ENCODE data around the gene KIF26B.

Gene KIF26B

GRCh38 chr1:245577191-245578157 lies 422.7 kb downstream of the KIF26B start:
- TF ChIP-seq SPI1 (IDR thresholded peaks at IDR 0.05; ENCODE audit: low read depth, low read length) (no peak), PAX5 (IDR thresholded peaks at IDR 0.05; ENCODE audit: insufficient read depth, low read length, severe bottlenecking) (no peak)
- no peak for FAIRE-seq
- no peak for DNase-seq (ENCODE audit: insufficient read length, low spot score)

DNA sequence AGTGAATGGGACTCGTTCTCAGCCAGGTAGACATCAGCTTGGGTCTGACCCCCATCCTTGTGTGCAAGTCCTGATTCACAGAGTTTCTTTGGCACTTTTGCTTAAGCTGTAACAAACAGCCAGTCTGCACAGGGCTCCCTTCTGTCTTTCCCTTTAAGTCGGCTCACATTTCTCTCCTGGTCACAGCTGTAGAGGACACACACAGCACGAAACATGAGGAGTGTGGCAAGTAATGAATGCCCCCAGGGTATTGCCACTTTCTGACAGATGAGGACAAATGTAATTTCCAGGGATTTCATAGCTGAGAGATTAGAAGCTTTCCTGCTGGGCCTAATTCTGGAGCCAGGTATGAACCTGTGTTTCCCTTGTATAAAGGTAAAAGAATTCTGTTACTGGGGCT lies 423.5 kb downstream of the KIF26B start:
- FAIRE-seq = no peak
- no peak for DNase-seq (ENCODE audit: insufficient read length, low spot score)
- TF ChIP-seq POLR2A (IDR thresholded peaks at IDR 0.05; ENCODE audit: low read depth, low read length) = no peak
- no peak for TF ChIP-seq PAX5 (IDR thresholded peaks at IDR 0.05; ENCODE audit: insufficient read depth, low read length, severe bottlenecking)
- TF ChIP-seq POU2F2 (IDR thresholded peaks at IDR 0.05; ENCODE audit: low read depth, low read length) = no peak
- TF ChIP-seq TAF1 (IDR thresholded peaks at IDR 0.05; ENCODE audit: low read depth, low read length) = no peak
- no peak for TF ChIP-seq SPI1 (IDR thresholded peaks at IDR 0.05; ENCODE audit: low read depth, low read length)
- no peak for TF ChIP-seq POLR2AphosphoS5 (IDR thresholded peaks at IDR 0.05; ENCODE audit: low read depth, low read length)

- no peak for TF ChIP-seq POU2F2 (IDR thresholded peaks at IDR 0.05; ENCODE audit: low read depth, low read length)
- TF ChIP-seq TAF1 (IDR thresholded peaks at IDR 0.05; ENCODE audit: low read depth, low read length) = no peak
- TF ChIP-seq POLR2A (IDR thresholded peaks at IDR 0.05; ENCODE audit: low read depth, low read length) = no peak
- TF ChIP-seq SPI1 (IDR thresholded peaks at IDR 0.05; ENCODE audit: low read depth, low read length) = no peak
- TF ChIP-seq POLR2AphosphoS5 (IDR thresholded peaks at IDR 0.05; ENCODE audit: low read depth, low read length) = no peak
- no peak for TF ChIP-seq PAX5 (IDR thresholded peaks at IDR 0.05; ENCODE audit: insufficient read depth, low read length, severe bottlenecking)
Observed at GRCh38 chr1:245578771-245579170, 424.0 kb downstream of the KIF26B start.

DNA sequence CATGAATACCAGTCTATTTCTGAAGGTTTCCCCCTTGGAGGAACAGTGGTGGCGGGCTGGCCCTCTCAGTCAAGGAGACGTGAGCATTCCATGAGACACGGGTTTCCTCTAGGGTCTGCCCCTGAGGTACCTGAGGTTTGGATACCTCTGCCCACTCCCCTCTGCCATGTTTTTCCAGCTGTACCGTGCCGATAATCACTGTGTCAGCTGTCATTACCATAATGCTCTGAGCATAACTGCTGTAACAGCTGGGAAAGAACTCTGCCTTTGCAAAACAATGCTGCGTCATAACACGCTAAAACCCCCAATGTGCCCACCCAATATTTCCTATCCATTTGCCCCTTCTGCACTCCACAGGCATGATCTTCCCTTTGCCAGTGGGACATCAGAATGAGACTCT lies 425.1 kb downstream of the KIF26B start:
- TF ChIP-seq PAX5 (IDR thresholded peaks at IDR 0.05; ENCODE audit: insufficient read depth, low read length, severe bottlenecking) (no peak), POU2F2 (IDR thresholded peaks at IDR 0.05; ENCODE audit: low read depth, low read length) (no peak), POLR2AphosphoS5 (IDR thresholded peaks at IDR 0.05; ENCODE audit: low read depth, low read length) (no peak), SPI1 (IDR thresholded peaks at IDR 0.05; ENCODE audit: low read depth, low read length) (no peak), POLR2A (IDR thresholded peaks at IDR 0.05; ENCODE audit: low read depth, low read length) (no peak), TAF1 (IDR thresholded peaks at IDR 0.05; ENCODE audit: low read depth, low read length) (no peak)
- no peak for DNase-seq (ENCODE audit: insufficient read length, low spot score)
- no peak for FAIRE-seq

More at GRCh38 chr1:245578771-245579170, 424.0 kb downstream of the KIF26B start:
- FAIRE-seq = no peak
- DNase-seq (ENCODE audit: insufficient read length, low spot score) = no peak

DNA sequence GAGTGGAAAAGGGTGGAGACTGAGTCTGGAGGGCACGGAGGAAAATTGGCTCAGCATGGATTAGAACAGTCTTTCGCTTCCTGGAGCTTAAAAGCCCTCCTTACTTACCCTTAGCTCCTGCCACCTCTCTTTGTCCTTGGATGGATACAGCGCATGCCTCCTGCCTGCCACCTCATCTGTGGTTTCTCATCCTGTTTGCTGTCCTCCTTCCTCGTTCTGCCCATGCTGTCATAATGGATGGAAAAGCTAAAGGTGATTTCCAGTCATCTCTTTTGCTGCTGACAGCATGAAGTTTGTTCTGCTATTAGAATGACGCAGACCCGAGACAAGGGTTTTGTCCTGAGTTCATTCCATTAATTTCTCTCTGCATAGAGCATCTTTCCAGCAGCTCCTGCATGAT lies 425.9 kb downstream of the KIF26B start:
- no peak for FAIRE-seq
- no peak for DNase-seq (ENCODE audit: insufficient read length, low spot score)
- no peak for TF ChIP-seq SPI1 (IDR thresholded peaks at IDR 0.05; ENCODE audit: low read depth, low read length)
- no peak for TF ChIP-seq POU2F2 (IDR thresholded peaks at IDR 0.05; ENCODE audit: low read depth, low read length)
- TF ChIP-seq TAF1 (IDR thresholded peaks at IDR 0.05; ENCODE audit: low read depth, low read length) = no peak
- no peak for TF ChIP-seq POLR2AphosphoS5 (IDR thresholded peaks at IDR 0.05; ENCODE audit: low read depth, low read length)
- no peak for TF ChIP-seq PAX5 (IDR thresholded peaks at IDR 0.05; ENCODE audit: insufficient read depth, low read length, severe bottlenecking)
- TF ChIP-seq POLR2A (IDR thresholded peaks at IDR 0.05; ENCODE audit: low read depth, low read length) = no peak

DNA sequence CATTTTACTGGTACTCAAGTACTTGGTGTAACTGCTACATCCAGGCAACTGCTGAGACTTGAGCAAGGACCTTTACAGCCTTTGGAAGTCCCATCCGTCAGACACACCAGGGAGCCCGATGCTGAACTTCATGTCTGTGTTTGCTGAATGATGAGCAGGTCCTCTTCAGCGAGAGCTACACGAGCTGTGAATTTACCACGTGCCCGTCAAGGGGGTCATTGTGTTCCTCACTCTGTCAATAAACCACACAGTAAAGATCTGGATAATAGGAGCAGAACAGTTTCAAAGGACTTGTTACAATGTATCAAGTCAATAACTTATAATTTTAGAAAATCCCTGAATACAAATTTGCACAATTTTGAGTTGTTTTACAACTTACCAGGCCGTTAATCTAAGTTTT lies 427.2 kb downstream of the KIF26B start:
- DNase-seq (ENCODE audit: insufficient read length, low spot score) = no peak
- no peak for FAIRE-seq
- TF ChIP-seq TAF1 (IDR thresholded peaks at IDR 0.05; ENCODE audit: low read depth, low read length) (no peak), POLR2AphosphoS5 (IDR thresholded peaks at IDR 0.05; ENCODE audit: low read depth, low read length) (no peak), PAX5 (IDR thresholded peaks at IDR 0.05; ENCODE audit: insufficient read depth, low read length, severe bottlenecking) (no peak), POU2F2 (IDR thresholded peaks at IDR 0.05; ENCODE audit: low read depth, low read length) (no peak), POLR2A (IDR thresholded peaks at IDR 0.05; ENCODE audit: low read depth, low read length) (no peak), SPI1 (IDR thresholded peaks at IDR 0.05; ENCODE audit: low read depth, low read length) (no peak)

DNA sequence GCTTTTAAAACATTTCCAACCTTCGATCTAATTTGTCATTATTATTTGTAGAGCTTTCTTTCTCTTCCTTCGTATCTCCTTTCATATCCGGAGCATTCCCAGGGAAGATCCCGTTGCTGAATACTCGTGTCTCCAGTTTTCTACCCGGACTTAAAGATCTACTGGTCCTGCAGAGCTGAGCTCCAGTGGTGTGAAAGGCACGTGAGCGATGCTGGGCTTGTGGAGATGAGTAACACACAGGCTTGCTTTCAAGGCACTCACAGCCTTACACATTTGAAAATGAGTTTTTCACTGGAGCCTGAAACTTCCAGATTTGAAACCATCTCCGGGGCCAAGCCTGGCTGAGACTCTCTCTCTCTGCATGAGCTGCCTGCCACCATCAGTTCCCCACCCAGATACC lies 428.3 kb downstream of the KIF26B start:
- no peak for FAIRE-seq
- no peak for TF ChIP-seq SPI1 (IDR thresholded peaks at IDR 0.05; ENCODE audit: low read depth, low read length)
- TF ChIP-seq POLR2AphosphoS5 (IDR thresholded peaks at IDR 0.05; ENCODE audit: low read depth, low read length) = no peak
- no peak for TF ChIP-seq POU2F2 (IDR thresholded peaks at IDR 0.05; ENCODE audit: low read depth, low read length)
- no peak for TF ChIP-seq POLR2A (IDR thresholded peaks at IDR 0.05; ENCODE audit: low read depth, low read length)
- no peak for TF ChIP-seq TAF1 (IDR thresholded peaks at IDR 0.05; ENCODE audit: low read depth, low read length)
- TF ChIP-seq PAX5 (IDR thresholded peaks at IDR 0.05; ENCODE audit: insufficient read depth, low read length, severe bottlenecking) = no peak

DNA sequence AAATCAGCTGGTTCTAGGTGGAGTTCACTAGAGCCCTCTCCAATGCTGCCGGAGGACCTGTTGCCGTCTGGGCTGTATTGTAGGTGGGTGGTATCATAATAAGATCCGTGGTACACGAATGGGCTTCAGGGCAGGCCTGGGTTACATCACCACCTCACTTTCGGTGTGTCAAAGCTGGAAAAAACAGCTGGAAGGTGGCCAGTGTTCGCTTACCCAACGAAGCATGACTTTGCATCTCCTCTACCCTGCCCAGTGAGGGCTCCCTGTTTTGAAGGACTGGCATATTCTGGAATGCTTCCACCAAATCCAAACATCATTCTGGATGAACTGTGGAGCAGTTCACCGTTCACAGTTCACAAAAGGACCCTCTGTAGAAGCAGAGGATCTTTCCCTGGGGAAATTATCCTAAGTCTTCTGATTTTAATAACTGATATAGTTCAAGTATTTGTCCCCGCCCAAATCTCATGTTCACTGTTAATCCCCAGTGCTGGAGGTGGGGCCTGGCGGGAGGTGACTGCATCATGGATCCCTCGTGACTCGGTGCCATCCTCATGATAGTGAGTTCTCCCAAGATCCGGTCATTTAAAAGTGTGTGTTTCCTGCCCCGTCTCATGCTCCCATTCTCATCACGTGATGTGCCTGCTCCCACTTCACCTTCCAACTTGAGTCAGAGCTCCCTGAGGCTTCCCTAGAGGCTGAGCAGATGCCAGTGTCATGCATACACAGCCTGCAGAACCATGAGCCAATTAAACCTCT lies 429.0 kb downstream of the KIF26B start:
- FAIRE-seq = no peak
- TF ChIP-seq POLR2AphosphoS5 (IDR thresholded peaks at IDR 0.05; ENCODE audit: low read depth, low read length) = no peak
- DNase-seq (ENCODE audit: insufficient read length, low spot score) = no peak

More for the DNA sequence above, 428.3 kb downstream of the KIF26B start:
- DNase-seq (ENCODE audit: insufficient read length, low spot score) = no peak

GRCh38 chr1:245585252-245585959 lies 430.6 kb downstream of the KIF26B start:
- no peak for DNase-seq (ENCODE audit: insufficient read length, low spot score)
- no peak for FAIRE-seq
- TF ChIP-seq SPI1 (IDR thresholded peaks at IDR 0.05; ENCODE audit: low read depth, low read length) (no peak), TAF1 (IDR thresholded peaks at IDR 0.05; ENCODE audit: low read depth, low read length) (no peak), PAX5 (IDR thresholded peaks at IDR 0.05; ENCODE audit: insufficient read depth, low read length, severe bottlenecking) (no peak), POU2F2 (IDR thresholded peaks at IDR 0.05; ENCODE audit: low read depth, low read length) (no peak), POLR2A (IDR thresholded peaks at IDR 0.05; ENCODE audit: low read depth, low read length) (no peak), POLR2AphosphoS5 (IDR thresholded peaks at IDR 0.05; ENCODE audit: low read depth, low read length) (no peak)
